OCI-M2 (cell line): ENCODE data around the gene C13orf46.
"Not testable (repeated sequence)": the region's sequence is repeated elsewhere in the genome, so short reads cannot be mapped to it uniquely, and the experiment has no call there.

Experiments used
- DNase-seq: peaks from one replicate; lab custom pipeline; 2025; ENCODE audit not compliant: unreplicated experiment; lab: John Stamatoyannopoulos, UW

The C13orf46 gene

DNA sequence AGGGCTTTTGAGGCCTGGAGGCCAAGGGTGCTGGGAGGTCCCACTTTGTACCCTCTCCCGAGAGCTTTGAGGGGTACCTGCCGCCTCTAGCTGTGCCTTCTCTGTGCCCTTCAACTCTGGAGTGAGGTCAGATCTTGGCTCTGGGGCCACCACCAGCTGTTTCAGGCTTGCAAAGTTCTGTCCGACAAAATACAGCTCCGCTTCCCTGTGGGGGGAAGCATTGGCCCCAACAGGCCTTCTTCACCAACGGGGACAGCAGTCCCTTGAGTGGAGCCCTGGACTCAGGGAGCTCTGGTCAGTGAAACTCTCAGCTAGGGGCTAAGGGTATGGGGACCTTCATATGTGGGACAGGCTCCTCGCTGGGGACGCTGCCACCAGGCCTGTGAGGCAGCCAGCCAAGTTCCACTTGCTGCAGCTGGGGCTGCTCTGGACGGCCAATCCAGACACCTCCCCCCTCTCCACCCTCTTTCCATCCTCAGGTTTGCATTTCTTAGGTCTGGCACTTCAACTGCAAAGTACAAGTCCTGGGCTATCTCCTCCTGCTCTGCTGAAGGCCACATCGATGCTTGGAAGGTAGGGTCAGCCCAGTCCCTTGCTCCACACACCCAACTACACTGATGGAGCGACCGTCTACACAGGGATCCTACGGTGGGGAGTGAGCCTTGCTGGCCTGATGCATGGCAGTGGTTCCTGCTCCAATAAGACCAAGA, 46.8 kb downstream of the C13orf46 start:
- no peak for DNase-seq

DNA sequence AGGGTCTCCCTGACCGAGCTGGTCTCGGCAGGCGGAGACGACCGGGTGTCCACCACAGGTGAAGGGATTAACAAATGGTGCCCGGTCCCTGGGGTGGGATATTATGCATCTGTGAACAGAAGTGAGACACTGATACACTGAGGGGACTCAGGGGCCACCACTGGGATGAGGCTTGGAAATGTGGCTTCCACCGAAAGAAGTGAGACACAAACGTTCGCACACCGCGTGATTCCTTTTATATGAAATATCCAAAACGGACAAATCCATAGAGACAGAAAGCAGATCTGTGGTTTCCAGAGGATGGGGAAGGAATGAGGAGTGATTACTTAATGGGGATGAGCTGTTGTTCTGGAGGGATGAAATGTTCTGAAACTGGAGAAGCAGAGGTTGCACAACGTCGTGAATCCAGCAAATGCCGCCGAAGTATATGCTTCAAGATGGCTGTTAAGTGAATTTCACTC, 47.5 kb downstream of the C13orf46 start:
- no peak for DNase-seq

DNA sequence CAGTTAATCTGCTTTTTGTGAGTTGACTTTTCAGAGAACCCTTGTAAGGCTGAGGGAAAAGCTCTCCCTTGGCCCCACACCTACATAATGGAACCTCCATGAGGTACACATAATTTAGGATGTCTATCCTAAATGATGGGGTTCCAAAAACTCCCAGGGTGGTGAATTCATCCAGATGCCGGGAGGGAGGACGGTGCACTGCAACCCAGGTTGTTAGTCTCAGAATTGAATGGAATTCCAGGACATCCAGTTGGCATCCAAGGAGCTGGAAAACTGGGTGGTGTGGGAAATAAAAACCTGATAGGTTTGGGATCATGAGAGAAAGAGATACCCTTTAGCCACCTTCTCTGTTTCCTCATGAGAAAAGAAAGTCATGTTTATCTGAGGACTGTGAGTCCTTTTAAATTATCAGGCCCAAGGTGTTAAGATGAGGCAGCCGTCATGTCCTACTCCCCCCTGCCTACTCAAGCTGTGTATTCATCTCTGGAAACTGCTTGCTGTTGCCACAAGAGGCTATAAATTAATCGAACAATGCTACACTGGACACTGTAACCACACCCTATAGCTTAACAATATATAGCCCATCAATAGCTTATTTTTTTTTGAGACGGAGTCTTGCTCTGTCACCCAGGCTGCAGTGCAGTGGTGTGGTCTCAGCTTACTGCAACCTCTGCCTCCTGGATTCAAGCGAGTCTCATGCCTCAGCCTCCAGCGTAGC, 49.5 kb downstream of the C13orf46 start:
- no peak for DNase-seq

DNA sequence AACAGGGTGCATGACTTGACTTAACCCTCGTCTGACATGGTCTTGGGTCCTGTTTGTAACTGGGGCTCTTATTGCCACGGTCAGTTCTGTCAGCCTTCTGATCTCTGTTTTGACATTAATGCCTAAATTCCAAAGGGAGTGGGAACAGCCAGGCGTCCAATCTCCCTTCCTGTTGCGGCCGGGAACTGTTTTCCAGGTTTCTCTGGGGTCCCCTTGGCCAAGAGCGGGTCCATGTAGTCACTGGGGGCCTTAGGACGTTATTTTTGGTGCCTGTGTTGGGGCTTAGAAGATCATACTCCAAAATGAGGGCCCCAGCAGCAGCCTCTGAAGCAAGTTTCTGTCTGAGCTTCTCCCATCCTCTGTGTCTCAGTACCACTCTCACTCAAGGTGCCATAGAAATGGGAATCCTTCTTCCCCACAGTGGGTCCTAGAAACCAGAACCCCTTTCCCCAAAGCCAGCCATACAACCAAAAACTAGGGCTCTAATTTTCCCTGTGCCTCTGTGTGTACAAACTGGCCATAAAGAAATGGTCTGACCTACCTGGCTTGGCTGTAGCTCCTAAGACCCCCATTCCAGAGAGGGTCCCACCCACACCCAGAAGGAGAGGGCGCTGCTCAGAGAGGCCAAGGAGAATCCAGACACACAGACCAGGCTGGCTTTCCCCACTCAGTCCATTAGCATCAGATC, 50.4 kb downstream of the C13orf46 start:
- no peak for DNase-seq

DNA sequence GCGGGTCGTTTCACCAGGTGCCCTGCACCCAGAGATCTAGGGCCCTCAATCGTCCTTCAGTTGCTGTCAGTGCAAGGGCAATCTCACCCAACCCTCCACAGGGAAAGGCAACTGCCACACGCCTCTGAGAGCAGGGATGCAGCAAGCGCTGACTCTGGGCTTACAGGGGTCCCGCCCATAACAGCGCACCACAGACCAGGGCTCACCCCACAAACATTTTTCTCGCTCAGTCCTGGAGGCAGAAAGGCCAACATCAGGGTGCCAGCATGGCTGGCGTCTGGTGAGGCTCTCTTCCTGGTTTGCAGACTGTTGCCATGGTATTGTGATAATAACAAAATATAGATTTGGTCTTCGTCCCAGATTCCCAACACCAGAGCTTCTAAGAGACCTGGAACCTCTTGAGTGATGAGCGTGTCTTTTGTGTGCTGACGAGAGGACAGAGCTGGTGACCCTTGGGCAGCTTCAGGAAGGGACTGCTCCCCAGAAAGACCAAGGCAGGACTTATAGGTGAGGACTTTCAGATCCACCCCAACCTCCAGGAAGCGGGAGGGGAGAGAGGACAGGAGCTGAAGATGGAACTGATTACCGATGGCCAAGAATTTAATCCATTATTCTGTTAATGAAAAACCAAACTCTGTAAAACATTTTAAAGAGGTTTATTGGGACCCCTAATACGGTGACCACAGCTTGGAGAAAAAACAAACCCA, 51.3 kb downstream of the C13orf46 start:
- no peak for DNase-seq

DNA sequence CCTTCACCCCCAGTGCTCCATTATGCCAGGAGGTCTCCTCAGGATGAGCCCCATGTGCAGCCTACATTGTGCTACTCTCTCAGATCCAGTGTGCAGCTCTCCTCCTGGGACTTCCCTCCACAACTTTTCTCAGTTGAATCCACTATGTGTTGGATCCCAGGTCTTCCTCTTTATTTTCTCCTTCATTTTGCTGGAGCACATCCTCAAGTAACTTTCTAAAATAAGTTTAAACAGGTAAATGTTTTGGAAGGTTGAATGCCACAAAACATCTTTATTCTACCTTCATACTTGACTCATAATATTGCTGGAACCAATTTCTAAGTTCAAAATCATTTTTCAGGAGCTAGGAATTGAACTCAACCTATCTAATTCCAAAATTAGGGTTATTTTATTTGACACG, 52.1 kb downstream of the C13orf46 start:
- DNase-seq = no peak

DNA sequence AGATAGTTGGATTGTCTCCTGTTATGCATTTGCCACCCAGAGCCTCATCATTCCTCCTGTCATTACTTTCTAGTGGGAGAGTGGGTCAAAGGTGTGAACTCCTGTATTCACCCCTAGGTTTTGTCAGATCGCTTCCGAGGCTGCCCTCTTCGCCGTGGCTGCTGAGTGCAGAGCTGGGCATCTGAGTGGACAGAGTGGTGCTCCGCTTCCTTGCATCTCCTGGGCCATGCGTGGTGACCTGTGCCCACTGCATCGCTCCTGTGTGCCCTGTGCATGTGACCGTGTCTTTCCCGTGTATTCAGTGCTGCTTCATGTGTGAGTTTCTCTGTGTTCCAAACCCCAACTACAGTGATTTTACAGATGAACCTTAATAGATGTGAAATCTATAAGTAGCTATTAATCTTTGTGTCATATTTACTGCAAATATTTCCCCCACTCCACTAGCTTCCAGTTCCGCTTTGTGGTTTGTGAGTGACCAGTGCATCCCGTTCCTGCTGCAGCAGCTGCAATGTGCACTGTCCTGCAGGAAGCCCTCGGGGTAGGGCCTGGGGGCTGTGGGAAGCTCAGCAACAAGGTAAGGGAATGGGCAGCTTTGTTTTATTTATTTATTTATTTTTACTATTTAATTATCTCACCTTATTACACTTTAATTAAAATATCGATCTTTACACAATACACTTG, 53.1 kb downstream of the C13orf46 start:
- no peak for DNase-seq

DNA sequence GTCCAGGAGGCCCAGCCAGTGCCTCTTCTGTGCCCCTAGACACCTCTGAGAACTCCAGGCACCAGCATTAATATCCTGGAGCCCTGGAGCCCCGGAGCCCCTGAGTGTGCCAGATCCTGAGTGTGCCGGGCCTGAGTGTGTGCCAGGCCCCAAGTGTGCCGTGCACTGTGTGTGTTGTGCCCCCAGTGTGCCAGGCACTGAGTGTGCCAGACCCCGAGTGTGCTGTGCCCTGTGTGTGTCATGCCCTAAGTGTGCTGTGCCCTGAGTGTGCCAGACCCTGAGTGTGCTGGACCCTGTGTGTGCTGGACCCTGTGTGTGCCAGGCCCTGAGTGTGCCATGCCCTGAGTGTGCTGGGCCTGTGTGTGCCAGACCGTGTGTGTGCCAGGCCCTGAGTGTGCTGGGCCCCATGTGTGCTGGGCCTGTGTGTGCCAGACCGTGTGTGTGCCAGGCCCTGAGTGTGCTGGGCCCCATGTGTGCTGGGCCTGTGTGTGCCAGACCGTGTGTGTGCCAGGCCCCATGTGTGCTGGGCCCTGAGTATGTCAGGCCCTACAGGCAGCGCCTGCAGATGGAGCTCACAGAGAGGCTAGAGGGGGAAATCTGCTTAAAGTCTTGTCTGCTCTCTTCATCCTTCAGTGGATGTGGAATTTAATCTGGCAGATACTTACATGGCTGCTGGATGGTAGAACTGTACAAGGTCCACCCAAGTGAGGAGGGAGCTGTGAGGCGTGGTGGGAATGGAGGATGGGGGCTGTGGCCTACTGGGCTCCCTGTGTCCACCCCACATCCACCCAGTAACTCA, 53.9 kb downstream of the C13orf46 start:
- DNase-seq = no peak

DNA sequence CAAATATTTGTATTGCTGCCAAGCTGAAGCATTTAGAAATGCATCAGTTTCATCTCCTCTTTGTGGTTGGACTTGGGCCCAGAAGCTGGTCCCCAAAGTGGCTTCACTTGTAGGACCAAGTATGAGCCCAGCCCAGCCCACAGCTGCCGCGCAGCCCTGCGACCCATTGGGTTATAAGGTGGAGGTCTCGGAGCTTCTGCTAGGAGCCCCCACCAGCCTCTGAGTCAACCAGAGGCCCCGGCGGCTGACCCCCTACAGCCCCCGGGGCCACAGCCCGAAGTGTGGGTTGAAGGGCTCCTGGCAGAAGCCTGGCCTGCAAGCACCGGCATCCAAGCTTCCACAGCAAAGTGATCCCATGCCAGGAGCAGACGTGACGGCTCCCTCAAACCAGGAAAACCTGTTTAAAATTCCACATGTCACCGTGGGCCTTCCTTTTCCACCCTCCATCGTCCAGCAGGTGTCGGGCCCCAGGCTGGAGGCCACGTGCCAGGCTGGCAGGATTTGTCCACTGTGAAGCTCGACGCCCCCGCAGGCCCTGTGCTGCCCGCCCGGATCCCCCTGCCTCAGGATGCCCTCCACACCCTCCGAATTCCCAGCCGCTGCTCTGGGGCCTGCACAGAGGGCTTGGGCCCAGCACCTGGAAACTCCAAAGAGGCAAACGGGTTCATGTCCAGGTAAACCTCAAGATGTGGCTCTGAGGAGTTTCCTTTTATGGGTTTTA, 54.7 kb downstream of the C13orf46 start:
- no peak for DNase-seq

DNA sequence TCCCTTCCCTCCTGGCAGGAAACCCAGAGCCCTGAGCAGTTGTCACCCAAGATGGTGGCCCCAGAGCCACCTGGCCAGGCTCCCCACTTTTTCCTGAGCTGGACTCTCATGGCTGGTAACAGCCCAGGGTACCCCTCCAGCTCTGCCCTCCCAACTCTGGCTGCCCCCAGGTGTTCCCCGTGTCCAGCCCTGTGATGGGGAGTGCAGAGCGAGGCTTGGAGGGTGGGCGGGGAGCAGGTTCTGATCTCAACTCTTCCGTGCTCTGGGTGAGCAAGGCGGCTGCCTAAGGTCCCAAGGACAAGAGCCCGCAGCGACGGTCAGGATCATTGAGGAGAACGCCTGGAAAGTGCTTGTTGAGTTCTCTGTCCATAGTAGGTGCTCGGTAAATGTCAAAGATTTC, 55.3 kb downstream of the C13orf46 start:
- DNase-seq = no peak

DNA sequence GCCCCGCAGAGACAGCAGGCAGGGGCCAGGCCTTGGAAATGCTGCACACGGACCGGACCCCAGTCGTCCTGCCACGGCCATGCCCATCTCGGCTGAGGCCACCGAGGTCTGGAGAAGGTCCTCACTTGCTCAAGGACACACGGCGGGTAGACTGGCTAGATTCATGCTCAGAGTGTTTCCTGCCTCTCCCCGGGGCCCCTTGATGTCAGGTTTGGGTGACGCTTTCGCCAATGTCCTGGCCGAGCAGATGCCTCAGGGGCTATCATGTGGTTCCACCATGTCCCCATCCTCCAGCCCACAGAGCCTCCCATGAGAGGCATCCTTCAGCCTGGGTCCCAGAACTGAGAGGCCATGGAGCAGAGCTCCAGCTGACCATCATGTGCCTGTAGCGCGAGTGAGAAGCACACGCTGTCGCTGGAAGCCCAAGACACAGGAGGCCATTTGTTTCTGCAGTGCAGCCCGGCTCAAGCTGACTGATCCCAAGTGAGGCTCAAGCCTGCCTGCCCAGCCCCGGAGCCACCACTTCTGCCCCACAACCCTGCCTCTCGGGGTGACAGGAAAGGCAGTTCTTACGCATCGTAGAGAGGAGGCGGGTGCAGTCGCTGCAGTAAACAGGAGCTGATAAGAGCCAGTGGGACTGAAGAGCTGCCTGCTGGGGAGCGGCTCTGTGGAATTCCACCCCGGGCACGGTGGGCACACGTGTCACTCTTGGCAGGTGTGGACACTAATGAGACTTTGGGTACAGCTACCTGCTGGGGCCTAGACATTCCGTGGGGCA, 56.1 kb downstream of the C13orf46 start:
- DNase-seq = no peak

DNA sequence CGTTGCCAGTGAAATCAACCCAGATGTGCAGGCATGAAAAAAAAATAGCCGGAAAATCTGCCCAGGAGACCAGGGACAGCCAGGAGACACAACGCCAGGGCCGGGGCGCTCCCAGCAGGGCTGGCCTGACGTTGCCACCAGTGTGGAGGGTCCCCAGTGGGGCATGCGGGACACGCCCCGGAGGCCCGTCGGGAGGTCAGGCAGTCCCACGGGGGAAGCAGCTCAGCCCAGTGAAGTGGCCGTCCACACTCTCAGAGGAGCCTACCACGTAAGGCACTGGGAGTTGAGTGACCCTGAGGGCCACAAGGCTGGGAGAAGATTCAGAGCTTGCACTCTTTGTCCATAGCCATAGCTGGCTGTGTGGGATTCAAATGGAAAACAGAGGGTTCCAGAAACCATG, 56.8 kb downstream of the C13orf46 start:
- no peak for DNase-seq

DNA sequence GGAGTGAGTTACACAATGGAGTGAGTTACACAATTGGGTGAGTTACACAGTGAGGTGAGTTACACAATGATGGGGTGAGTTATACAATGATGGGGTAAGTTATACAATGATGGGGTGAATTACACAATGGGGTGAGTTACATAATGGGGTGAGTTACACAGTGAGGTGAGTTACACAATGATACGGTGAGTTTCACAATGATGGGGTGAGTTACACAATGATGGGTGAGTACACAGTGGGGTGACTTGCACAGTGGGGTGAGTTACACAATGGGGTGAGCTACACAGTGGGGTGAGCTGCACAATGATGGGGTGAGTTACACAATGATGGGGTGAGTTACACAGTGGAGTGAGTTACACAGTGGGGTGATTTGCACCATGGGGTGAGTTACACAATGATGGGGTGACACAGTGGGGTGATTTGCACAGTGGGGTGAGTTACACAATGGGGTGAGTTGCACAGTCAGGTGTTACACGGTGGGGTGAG, 57.5 kb downstream of the C13orf46 start:
- no peak for DNase-seq

DNA sequence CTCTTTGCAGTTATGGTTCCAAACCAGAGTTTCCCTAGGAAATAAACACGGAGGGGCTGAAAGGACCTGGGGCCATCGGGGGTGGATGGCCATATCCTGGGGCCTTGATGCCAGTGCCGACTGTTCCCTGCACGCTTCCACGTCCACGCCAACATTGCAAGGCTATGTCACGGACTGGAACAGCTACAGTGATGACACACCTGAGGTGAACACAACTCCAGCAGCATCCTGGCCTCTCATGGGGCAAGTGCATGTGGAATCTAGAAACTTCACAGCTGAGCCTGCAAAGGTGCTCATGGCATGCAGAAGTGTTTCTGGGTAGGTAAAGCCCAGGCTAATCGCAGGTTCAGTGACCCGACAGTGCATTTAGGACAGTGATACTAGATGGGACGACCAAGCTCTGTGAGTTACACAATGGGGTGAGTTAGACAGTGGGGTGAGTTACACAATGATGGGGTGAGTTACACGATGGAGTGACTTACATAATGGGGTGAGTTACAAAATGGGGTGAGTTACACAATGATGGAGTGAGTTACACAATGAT, 58.0 kb downstream of the C13orf46 start:
- no peak for DNase-seq

DNA sequence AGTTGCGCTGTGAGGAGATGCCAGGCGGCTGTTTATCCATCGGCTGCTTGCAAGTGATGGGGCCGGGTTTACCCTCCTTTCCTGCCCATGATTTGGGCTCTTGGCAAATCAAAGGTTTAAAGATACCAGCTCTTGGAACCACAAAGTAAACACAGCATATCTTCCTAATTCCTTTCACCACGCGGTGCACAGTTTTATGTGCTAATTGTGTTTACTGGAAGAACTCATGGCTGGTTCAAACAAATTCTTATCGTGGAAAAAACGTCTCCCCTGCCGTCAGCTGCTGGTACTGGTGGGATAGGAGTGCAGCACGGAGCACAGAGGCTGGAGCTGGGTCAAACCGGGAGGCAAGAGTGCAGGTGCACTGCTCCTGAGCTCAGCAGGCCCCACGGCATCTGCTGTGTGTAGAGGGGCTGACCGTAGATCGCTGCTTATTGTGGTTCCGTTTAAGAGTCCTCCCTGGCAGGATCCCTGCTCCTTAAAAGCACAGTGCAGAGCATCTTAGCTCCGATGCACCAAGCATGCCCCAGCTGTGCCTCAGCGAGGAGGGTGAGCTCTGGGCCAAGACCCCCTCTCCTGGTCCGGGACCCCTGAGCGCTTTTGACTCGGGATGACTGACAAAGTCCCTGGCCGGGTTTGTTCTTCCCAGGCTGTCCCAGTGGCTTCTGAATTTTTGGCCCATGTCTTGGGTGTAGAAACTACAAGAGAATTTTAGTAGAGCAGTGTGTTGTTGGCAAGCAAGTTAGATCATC, 58.7 kb downstream of the C13orf46 start:
- DNase-seq = no peak

DNA sequence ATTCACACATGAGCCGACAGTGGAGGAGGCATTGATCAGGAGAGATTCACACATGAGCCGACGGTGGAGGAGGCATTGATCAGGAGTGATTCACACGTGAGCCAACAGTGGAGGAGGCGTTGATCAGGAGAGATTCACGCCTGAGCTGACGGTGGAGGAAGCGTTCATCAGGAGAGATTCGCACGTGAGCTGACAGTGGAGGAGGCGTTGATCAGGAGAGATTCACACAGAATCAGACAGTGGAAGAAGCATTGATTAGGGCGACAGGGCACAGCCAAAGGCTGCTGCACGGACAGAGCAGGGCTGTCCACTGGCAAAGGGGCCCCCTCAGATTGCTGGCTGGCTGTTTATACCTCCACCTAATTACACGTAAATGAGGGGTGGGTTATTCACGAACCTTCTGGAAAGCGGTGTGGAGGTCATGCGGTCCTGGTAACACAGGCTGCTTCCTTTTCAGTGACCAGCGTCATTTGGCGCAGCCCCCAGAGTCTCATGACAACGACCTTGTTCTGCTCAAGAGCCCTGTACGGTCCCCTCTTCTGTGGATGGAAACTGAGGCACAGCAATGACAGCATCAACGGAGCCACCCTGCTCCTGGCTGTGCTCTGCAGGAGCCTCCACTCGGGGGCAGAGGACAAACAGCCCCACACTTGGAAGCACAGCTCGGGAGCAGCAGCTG, 59.4 kb downstream of the C13orf46 start:
- no peak for DNase-seq

DNA sequence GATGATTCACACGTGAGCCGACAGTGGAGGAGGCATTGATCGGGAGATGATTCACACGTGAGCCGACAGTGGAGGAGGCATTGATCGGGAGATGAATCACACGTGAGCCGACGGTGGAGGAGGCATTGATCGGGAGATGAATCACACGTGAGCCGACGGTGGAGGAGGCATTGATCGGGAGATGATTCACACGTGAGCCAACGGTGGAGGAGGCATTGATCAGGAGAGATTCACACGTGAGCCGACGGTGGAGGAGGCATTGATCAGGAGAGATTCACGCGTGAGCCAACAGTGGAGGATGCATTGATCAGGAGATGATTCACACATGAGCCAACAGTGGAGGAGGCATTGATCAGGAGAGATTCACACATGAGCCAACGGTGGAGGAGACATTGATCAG, 60.0 kb downstream of the C13orf46 start:
- not testable (repeated sequence) for DNase-seq
